ENCODE results near the gene ATXN1. TPM values are rescaled to one million over a fixed set of nuclear protein-coding genes. Genes with fewer than 3 reads are reported as not detected.

ATXN1 gene
- total and polyA plus RNA-seq, 2 of the 13 experiments (the other 11 are each of a cell fraction or from before 2014, with no cell fraction given), result 20.7 to 39.5 TPM

- TF ChIP-seq ZBTB25 (CRISPR knock-in tag; IDR thresholded peaks at IDR 0.05) (peak; percentile 80), NCOA1 (CRISPR knock-in tag; IDR thresholded peaks at IDR 0.05) (0 out of 2 replicates have a peak, but pooled peaks have one; percentile 44), ZFY (CRISPR knock-in tag; IDR thresholded peaks at IDR 0.05) (peak; percentile 39; the same call in 1 of the 2 replicates), REL (CRISPR knock-in tag; conservative IDR thresholded peaks at IDR 0.05) (0 out of 2 replicates have a peak, but pooled peaks have one; percentile 33), ZNF350 (CRISPR knock-in tag; IDR thresholded peaks at IDR 0.05; ENCODE audit: borderline replicate concordance, low read depth) (no peak), CREB1 (IDR thresholded peaks at IDR 0.05) (peak; percentile 10; the same call in 1 of the 2 replicates), CREB1 (CRISPR knock-in tag; IDR thresholded peaks at IDR 0.05) (no peak), ARNT2 (CRISPR knock-in tag; IDR thresholded peaks at IDR 0.05; ENCODE audit: low read depth) (peak; percentile 87), FOXP1 (IDR thresholded peaks at IDR 0.05) (no peak), FOXP1 (CRISPR knock-in tag; IDR thresholded peaks at IDR 0.05) (peak; percentile 33; the same call in 1 of the 2 replicates), ZNF44 (CRISPR knock-in tag; IDR thresholded peaks at IDR 0.05) (no peak), ASH2L (IDR thresholded peaks at IDR 0.05; ENCODE audit: insufficient read length, low read depth, low read length) (peak; percentile 71), CTCF (CRISPR knock-in tag; IDR thresholded peaks at IDR 0.05) (peak; percentile 74), HES4 (CRISPR knock-in tag; IDR thresholded peaks at IDR 0.05; ENCODE audit: borderline replicate concordance) (0 out of 2 replicates have a peak, but pooled peaks have one; percentile 8), CSRNP1 (CRISPR knock-in tag; IDR thresholded peaks at IDR 0.05) (0 out of 2 replicates have a peak, but pooled peaks have one; percentile 47), SNAPC4 (CRISPR knock-in tag; IDR thresholded peaks at IDR 0.05) (peak; percentile 61; the same call in 1 of the 2 replicates), ZNF672 (CRISPR knock-in tag; IDR thresholded peaks at IDR 0.05) (no peak), NFE2L1 (CRISPR knock-in tag; IDR thresholded peaks at IDR 0.05; ENCODE audit: borderline replicate concordance) (no peak)
- TF ChIP-seq, protein P1, sequence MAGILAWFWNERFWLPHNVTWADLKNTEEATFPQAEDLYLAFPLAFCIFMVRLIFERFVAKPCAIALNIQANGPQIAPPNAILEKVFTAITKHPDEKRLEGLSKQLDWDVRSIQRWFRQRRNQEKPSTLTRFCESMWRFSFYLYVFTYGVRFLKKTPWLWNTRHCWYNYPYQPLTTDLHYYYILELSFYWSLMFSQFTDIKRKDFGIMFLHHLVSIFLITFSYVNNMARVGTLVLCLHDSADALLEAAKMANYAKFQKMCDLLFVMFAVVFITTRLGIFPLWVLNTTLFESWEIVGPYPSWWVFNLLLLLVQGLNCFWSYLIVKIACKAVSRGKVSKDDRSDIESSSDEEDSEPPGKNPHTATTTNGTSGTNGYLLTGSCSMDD (CRISPR knock-in tag; IDR thresholded peaks at IDR 0.05), result no peak
Measured at GRCh38 chr6:16761471-16762267, 409 bp upstream of the ATXN1 start (continued).
